Upper lobe of left lung (tissue), 4 donors: ENCODE data around the gene LPGAT1.

Source experiments
- CTCF ChIP-seq, 6 experiments: fragments of 450-650 bp in 4 of 6; fragments of 200-600 bp in 2 of 6; sonication (generic) in 2 of 6; IDR thresholded peaks; one replicate each; pipeline ENCODE4 v1.5.1; 2016 to 2019; ENCODE audit warnings: antibody characterized with exemption in 6 of 6
- EP300 ChIP-seq, 4 donors: sonication (generic); formaldehyde crosslinking; IDR thresholded peaks; one replicate each; pipeline ENCODE4 v1.5.1; 2017; ENCODE audit warnings: antibody characterized with exemption in 4 of 4, control low read depth in 2 of 4
- POLR2A ChIP-seq, 4 donors: fragments of 450-650 bp; IDR thresholded peaks; one replicate each; pipeline ENCODE4 v1.5.1; 2016 to 2017; ENCODE audit warnings: antibody characterized with exemption in 4 of 4, mild to moderate bottlenecking in 2 of 4
- POLR2AphosphoS5 ChIP-seq, 2 donors: sonication (generic); formaldehyde crosslinking; IDR thresholded peaks; one replicate each; pipeline ENCODE4 v1.5.1; 2017; ENCODE audit warnings: antibody characterized with exemption in 2 of 2

GRCh38 chr1:211724687-211725196, 105.8 kb downstream of the LPGAT1 start:
- TF ChIP-seq POLR2A (IDR thresholded peaks at IDR 0.05) (no peak), CTCF (IDR thresholded peaks at IDR 0.05) (no peak), POLR2AphosphoS5 (IDR thresholded peaks at IDR 0.05) (no peak), EP300 (IDR thresholded peaks at IDR 0.05) (no peak)
